Stimulated activated CD4-positive, alpha-beta T cell treated with anti-CD3 and anti-CD28 coated beads, Interleukin-2, amount 100 ng/mL, for 4 hours (primary cell): Measurements from ENCODE around the gene UGT1A9.

Source experiments
- DNase-seq: peaks from one replicate; pipeline ENCODE4 v3.0.0-alpha.2; 2020; ENCODE audit warnings: low read depth

The UGT1A9 gene

GRCh38 chr2:233798335-233799086 lies 126.8 kb downstream of the UGT1A9 start:
- DNase-seq, result no peak

GRCh38 chr2:233799087-233799665 lies 127.5 kb downstream of the UGT1A9 start:
- no peak for DNase-seq

DNA sequence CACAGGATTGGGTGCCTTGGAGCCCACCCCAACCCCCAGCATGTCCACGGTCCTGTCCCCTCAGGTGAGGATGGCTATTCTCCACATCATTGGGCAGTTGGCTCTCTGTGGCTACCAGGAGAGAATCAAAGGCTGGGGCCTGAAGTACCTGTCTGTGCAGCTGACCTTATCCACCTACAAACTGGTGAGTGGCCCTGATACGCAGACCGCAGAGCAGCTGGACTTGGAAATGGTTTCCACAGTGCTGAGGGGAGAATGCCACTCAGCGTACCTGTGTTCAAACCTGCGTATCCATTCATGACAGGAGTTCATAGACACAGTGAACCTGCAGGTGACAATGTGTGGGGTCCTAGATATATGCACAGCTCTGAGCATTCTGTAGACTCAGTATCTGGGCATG lies 128.0 kb downstream of the UGT1A9 start:
- no peak for DNase-seq

- DNase-seq, result no peak
These were observed 128.5 kb downstream of the UGT1A9 start for GRCh38 chr2:233800208-233800607.

DNA sequence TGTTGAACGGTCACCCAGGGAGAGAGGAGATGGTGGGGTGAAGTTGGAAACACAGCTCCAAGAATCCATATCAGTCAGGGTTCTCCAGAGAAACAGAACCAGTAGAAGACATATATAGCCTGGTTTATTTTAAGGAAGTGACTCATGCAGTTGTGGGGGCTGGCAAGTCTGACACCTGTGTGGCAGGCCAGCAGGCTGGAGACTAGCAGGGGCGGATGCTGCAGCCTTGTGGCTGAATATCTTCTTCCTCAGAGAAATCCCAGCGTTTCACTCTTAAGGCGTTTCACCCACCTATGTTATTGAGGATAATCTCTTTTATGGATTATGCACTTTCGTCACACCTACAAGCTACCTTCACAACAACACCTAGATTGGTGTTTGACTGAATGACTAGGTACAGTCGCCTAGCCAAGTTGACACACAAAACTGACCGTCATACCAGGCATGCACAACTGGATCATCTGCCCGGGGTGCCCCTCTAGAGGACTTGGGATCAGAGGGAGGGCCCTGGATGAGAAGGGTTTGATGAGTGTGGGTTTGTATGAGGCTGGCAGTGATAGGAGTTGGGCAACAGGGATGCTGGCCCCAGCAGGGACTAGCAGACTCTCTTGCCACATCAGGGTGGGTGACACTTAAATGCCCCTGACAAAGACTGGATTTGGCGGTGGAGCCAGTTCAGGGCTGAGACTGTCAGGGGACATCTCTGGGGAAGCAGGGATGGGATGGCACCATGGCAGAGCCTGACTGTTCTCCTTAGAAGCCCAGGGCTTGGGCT lies 129.8 kb downstream of the UGT1A9 start:
- no peak for DNase-seq

GRCh38 chr2:233802132-233802815 lies 130.6 kb downstream of the UGT1A9 start:
- no peak for DNase-seq

GRCh38 chr2:233803292-233803911 lies 131.7 kb downstream of the UGT1A9 start:
- no peak for DNase-seq

DNA sequence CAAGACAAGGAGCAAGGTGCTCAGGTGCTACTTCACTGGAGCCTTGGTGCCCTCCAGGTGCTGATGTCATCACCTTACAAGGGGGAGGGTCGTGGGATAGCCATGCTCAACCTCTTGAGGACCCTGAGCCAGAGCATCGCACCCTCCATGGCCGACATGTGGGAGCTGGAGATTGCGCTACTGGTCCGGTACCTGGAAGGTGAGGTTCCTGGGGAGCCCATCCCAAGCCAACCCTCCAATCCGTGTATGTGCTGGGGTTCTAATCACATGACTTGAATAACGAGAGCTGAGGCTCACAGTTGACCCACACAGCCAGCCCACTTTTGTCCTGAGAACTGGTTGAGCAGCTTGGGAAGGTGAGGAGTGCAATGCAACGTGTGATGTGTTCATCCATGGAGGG lies 132.3 kb downstream of the UGT1A9 start:
- no peak for DNase-seq

- DNase-seq, result no peak
These were observed 135.6 kb downstream of the UGT1A9 start for GRCh38 chr2:233807215-233807865.

DNA sequence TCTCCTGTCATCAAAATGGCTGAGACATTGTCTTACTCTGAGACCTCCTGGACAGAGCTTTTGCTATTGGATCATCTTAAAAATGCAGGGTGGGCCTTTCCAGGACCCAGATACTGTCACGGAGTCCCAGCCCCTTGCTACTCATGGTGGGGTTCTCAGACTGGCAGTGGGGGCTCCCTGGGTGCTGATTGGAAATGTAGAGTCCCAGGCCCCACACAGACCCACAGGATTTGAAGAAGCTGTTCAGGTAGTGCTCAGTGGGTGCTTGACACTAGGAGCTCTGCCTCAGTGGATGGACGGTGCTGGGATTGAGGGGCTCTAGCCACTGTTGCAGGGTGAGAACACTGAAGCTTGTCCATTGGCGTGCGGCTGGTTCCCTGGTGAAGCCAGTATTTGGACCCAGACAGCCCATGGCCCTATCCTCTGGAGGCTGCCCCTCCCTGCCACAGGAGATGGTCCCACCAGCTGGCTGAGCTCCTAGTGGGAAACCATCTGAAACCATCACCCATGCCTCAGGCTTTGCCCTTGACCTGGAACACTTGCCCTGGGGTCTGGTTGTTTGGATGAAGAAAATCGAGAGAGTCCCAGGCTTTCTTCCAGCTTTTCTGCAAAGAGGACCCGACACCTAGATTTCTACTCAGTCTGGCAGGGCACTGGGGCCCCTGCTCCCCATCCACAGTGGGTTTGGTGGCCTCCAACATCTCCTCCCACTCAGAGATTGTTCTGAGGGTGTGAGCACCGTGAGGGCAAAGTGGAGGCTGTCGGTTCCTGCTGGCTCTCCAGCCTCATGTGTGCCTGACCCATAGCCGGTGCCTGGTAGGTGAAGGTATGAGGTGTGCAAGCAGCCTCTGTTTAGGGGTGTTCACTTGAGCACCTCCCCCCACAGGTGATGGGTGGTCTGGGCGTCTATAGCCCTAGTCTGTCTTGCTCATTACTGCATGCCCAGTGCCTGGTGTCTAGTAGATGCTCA lies 136.6 kb downstream of the UGT1A9 start:
- DNase-seq, result no peak

GRCh38 chr2:233810385-233810784 lies 138.7 kb downstream of the UGT1A9 start:
- no peak for DNase-seq

DNA sequence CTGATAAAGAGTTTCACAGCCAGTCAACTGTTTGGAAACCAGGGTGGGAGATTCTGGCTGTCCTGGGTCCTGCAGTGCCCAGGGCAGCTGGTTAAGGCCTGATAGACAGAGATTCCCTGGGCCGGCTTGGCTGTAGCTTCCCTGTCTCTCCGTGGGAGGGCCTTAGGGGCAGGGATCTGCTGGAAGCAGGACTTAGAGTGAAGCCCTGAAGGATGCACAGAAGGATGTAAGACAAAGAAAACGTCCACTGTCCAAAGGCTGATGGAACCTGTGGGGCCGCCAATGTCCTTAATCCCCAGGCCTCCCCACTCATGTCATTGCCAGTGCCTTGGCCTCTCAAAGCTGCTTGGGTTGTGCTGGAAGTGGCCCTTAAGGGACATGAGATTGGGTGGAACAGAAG lies 139.4 kb downstream of the UGT1A9 start:
- no peak for DNase-seq

GRCh38 chr2:233811732-233812131 lies 140.0 kb downstream of the UGT1A9 start:
- no peak for DNase-seq

GRCh38 chr2:233813236-233814055 lies 141.7 kb downstream of the UGT1A9 start:
- no peak for DNase-seq

GRCh38 chr2:233814056-233814835 lies 142.5 kb downstream of the UGT1A9 start:
- DNase-seq, result no peak

DNA sequence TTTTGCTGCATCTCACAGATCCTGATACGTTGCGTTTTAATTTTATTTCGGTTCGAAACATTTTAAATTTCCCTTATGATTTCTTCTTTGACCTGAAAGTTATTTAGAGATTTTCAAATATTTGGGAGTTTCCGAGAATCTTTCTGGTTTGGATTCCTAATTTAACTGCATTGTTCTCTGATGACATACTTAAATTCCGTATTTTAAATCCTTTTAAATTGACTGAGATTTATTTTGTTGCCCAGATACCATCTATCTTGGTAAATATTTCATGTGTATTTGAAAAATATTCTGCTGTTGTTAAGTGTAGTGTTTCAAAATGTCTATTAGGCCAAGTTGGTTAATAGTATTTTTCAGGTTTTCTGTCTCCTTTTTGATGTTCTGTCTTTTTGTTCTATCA lies 144.2 kb downstream of the UGT1A9 start:
- DNase-seq, result no peak

DNA sequence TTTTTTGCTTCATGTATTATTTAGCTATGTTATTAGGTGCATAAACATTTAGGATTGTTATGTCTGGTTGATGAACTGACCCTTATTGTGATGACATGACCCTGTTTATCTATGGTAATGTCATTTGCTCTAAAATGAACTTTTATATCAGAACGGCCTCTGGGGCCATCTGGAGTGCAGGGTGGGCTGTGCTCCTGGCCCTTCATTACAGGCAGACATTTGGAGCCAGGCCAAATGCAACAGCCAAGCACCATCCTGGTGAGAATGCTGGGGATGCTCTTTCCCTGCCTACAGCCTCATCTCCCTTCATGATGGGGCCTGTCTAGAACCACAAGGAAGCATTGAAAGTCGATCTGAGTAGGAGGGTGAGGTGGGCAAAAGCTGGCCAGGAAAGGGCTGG lies 144.6 kb downstream of the UGT1A9 start:
- DNase-seq, result no peak

GRCh38 chr2:233816771-233817170 lies 145.1 kb downstream of the UGT1A9 start:
- no peak for DNase-seq
